Upper lobe of left lung (tissue), 6 donors: ENCODE measurements around the gene SSR3. TPM values are rescaled to one million over a fixed set of nuclear protein-coding genes. Genes with fewer than 3 reads are reported as not detected.

ENCODE experiments used
- ATAC-seq, 2 donors: fragments of 200-7000 bp; cut with Tn5 transposase; one replicate each; pipeline ENCODE4 v1.9.1; 2022; ENCODE audit warnings: mild to moderate bottlenecking in 2 of 2, moderate library complexity in 2 of 2; ENCODE audit not compliant: low FRiP score in 2 of 2
- DNase-seq, 2 donors: peaks; one replicate each; pipeline ENCODE4 v3.0.0-alpha.2; 2019 to 2020
- H3K27ac ChIP-seq, 4 donors: fragments of 200-600 bp; sonication (generic); one replicate each; pipeline ENCODE4 v1.5.1; 2016 to 2019
- H3K27me3 ChIP-seq, 4 donors: fragments of 200-600 bp; sonication (generic); one replicate each; pipeline ENCODE4 v1.5.1; 2017 to 2019
- H3K36me3 ChIP-seq, 4 donors: fragments of 200-600 bp; sonication (generic); one replicate each; pipeline ENCODE4 v1.5.1; 2016 to 2019
- H3K4me1 ChIP-seq, 4 donors: fragments of 200-600 bp; sonication (generic); one replicate each; pipeline ENCODE4 v1.5.1; 2018 to 2019
- H3K4me3 ChIP-seq, 4 donors: fragments of 200-600 bp; sonication (generic); one replicate each; pipeline ENCODE4 v1.5.1; 2017 to 2019; ENCODE audit warnings: mild to moderate bottlenecking in 2 of 4, moderate library complexity in 1 of 4
- H3K9me3 ChIP-seq, 4 donors: fragments of 200-600 bp; sonication (generic); one replicate each; pipeline ENCODE4 v1.5.1; 2018 to 2019
- CTCF ChIP-seq, 6 experiments: fragments of 450-650 bp in 4 of 6; fragments of 200-600 bp in 2 of 6; sonication (generic) in 2 of 6; IDR thresholded peaks; one replicate each; pipeline ENCODE4 v1.5.1; 2016 to 2019; ENCODE audit warnings: antibody characterized with exemption in 6 of 6
- EP300 ChIP-seq, 4 donors: sonication (generic); formaldehyde crosslinking; IDR thresholded peaks; one replicate each; pipeline ENCODE4 v1.5.1; 2017; ENCODE audit warnings: antibody characterized with exemption in 4 of 4, control low read depth in 2 of 4
- POLR2A ChIP-seq, 4 donors: fragments of 450-650 bp; IDR thresholded peaks; one replicate each; pipeline ENCODE4 v1.5.1; 2016 to 2017; ENCODE audit warnings: antibody characterized with exemption in 4 of 4, mild to moderate bottlenecking in 2 of 4
- POLR2AphosphoS5 ChIP-seq, 2 donors: sonication (generic); formaldehyde crosslinking; IDR thresholded peaks; one replicate each; pipeline ENCODE4 v1.5.1; 2017; ENCODE audit warnings: antibody characterized with exemption in 2 of 2
- WGBS, 2 donors: methylation state at CpG; one replicate each; pipeline ENCODE4 v1.1.5; 2017 to 2018; 5-methylcytosine and 5-hydroxymethylcytosine counted together
- total RNA-seq, 6 donors: library from RNA; depleted of rRNA in 4 of 6; stranded (reverse); fragments of >200 nt in 4 of 6; gene quantifications; one replicate each; pipeline versions ENCODE4 v1.1.0 to v1.2.1, GENCODE V29; 2016 to 2021
- donor health status: DM: no; HTN: no; CAD: no; lungs with moderate emphysema.
- donor health status: DM: no; HTN: yes; CAD: no; lungs with severe emphysema.

Gene SSR3
- total RNA-seq, 6 donors from 2014 or later: 25.1 to 178 (median 132) TPM

GRCh38 chr3:156601497-156601896 is 46.6 kb upstream of the SSR3 start:
- DNase-seq (no peak), ATAC-seq (no peak)
- 78 to 83% methylated on average over 3 of the region's 3 CpGs for WGBS, 2 donors
- Histone ChIP-seq H3K36me3 (no peaks in the 10 kb centered on the region), H3K4me1 (peaks cover 0 to 18% (median 9%) of the 10 kb centered on the region in 4 donors), H3K4me3 (no peak overlapping the region), H3K27ac (no peak overlapping the region), H3K9me3 (no peaks in the 10 kb centered on the region), H3K27me3 (no peaks in the 10 kb centered on the region)
- TF ChIP-seq POLR2A (IDR thresholded peaks at IDR 0.05) (no peak), EP300 (IDR thresholded peaks at IDR 0.05) (no peak), CTCF (IDR thresholded peaks at IDR 0.05) (no peak), POLR2AphosphoS5 (IDR thresholded peaks at IDR 0.05) (no peak)

GRCh38 chr3:156600834-156601233 is 45.9 kb upstream of the SSR3 start:
- no peaks in the 10 kb centered on the region for H3K36me3 ChIP-seq
- TF ChIP-seq EP300 (IDR thresholded peaks at IDR 0.05): no peak
- no peak for TF ChIP-seq POLR2A (IDR thresholded peaks at IDR 0.05)
- no peak for TF ChIP-seq POLR2AphosphoS5 (IDR thresholded peaks at IDR 0.05)
- TF ChIP-seq CTCF (IDR thresholded peaks at IDR 0.05): no peak
- DNase-seq (no peak), ATAC-seq (no peak)
- H3K4me3 ChIP-seq: no peak overlapping the region
- peaks cover 0 to 11% (median 5%) of the 10 kb centered on the region in 4 donors for H3K4me1 ChIP-seq
- H3K27ac ChIP-seq: no peak overlapping the region
- WGBS, 2 donors: 90 to 94% methylated on average over 4 of the region's 4 CpGs
- no peaks in the 10 kb centered on the region for H3K9me3 ChIP-seq
- no peaks in the 10 kb centered on the region for H3K27me3 ChIP-seq

GRCh38 chr3:156599089-156599874 is 44.4 kb upstream of the SSR3 start:
- H3K27ac ChIP-seq: no peak overlapping the region
- ATAC-seq (no peak), DNase-seq (no peak)
- H3K4me3 ChIP-seq: no peak overlapping the region
- 70 to 85% methylated on average over 9 of the region's 9 CpGs for WGBS, 2 donors
- peaks cover 0 to 3% (median 0%) of the 10 kb centered on the region in 4 donors for H3K4me1 ChIP-seq
- H3K36me3 ChIP-seq: no peaks in the 10 kb centered on the region
- TF ChIP-seq EP300 (IDR thresholded peaks at IDR 0.05) (no peak), POLR2A (IDR thresholded peaks at IDR 0.05) (no peak), CTCF (IDR thresholded peaks at IDR 0.05) (no peak)
- H3K9me3 ChIP-seq: no peaks in the 10 kb centered on the region
- H3K27me3 ChIP-seq: no peaks in the 10 kb centered on the region

GRCh38 chr3:156598413-156598812 is 43.5 kb upstream of the SSR3 start:
- DNase-seq (no peak), ATAC-seq (no peak)
- H3K4me3 ChIP-seq: no peak overlapping the region
- H3K9me3 ChIP-seq: no peaks in the 10 kb centered on the region
- H3K4me1 ChIP-seq: peaks cover 0 to 3% (median 0%) of the 10 kb centered on the region in 4 donors
- H3K36me3 ChIP-seq: no peaks in the 10 kb centered on the region
- H3K27ac ChIP-seq: no peak overlapping the region
- WGBS, 2 donors: 94 to 97% methylated on average over 6 of the region's 6 CpGs
- no peak for TF ChIP-seq EP300 (IDR thresholded peaks at IDR 0.05)
- no peak for TF ChIP-seq POLR2AphosphoS5 (IDR thresholded peaks at IDR 0.05)
- TF ChIP-seq CTCF (IDR thresholded peaks at IDR 0.05): no peak
- no peak for TF ChIP-seq POLR2A (IDR thresholded peaks at IDR 0.05)
- H3K27me3 ChIP-seq: no peaks in the 10 kb centered on the region

- no peak overlapping the region for H3K27ac ChIP-seq
- peak in 1 of 2 donors; percentile 19 for ATAC-seq
- no peaks in the 10 kb centered on the region for H3K9me3 ChIP-seq
- TF ChIP-seq EP300 (IDR thresholded peaks at IDR 0.05) (no peak), POLR2A (IDR thresholded peaks at IDR 0.05) (no peak)
- H3K4me3 ChIP-seq: peak overlapping the region in 1 of 4 donors; percentile 1
- H3K36me3 ChIP-seq: no peaks in the 10 kb centered on the region
- DNase-seq: no peak
- H3K4me1 ChIP-seq: peaks cover 0 to 3% (median 0%) of the 10 kb centered on the region in 4 donors
- 45 to 50% methylated on average over 7 of the region's 7 CpGs for WGBS, 2 donors
- H3K27me3 ChIP-seq: no peaks in the 10 kb centered on the region
Observed at GRCh38 chr3:156594219-156594683, 39.3 kb upstream of the SSR3 start.
